Measurements from ENCODE around the gene RXFP1. TPM values are rescaled to one million over a fixed set of nuclear protein-coding genes. Genes with fewer than 3 reads are reported as not detected.

Gene RXFP1
- total RNA-seq, 2 donors from 2014 or later = 0.32 to 0.74 TPM

- 100% methylated on average over 1 of the region's 1 CpG for WGBS
- Histone ChIP-seq H3K36me3 (no peaks in the 10 kb centered on the region), H3K4me1 (replicated peaks) (no peaks in the 10 kb centered on the region), H3K27me3 (replicated peaks; ENCODE audit: insufficient read depth) (no peaks in the 10 kb centered on the region), H3K4me3 (no peak overlapping the region), H3K27ac (no peak overlapping the region), H3K9me3 (no peaks in the 10 kb centered on the region)
- no peak for DNase-seq (ENCODE audit: low spot score)
- intact Hi-C loops (cut with DNase I) = no loop called here
- TF ChIP-seq CTCF (IDR thresholded peaks at IDR 0.05) (no peak), POLR2AphosphoS5 (IDR thresholded peaks at IDR 0.05) (no peak), POLR2A (IDR thresholded peaks at IDR 0.05) (no peak)
These were observed 5.8 kb downstream of the RXFP1 start for GRCh38 chr4:158527516-158527915.

- Histone ChIP-seq H3K9me3 (no peaks in the 10 kb centered on the region), H3K36me3 (no peaks in the 10 kb centered on the region), H3K4me1 (replicated peaks) (no peaks in the 10 kb centered on the region), H3K27ac (no peak overlapping the region), H3K27me3 (replicated peaks; ENCODE audit: insufficient read depth) (no peaks in the 10 kb centered on the region), H3K4me3 (no peak overlapping the region)
- TF ChIP-seq POLR2AphosphoS5 (IDR thresholded peaks at IDR 0.05) (no peak), POLR2A (IDR thresholded peaks at IDR 0.05) (no peak), CTCF (IDR thresholded peaks at IDR 0.05) (no peak)
- no peak for DNase-seq (ENCODE audit: low spot score)
- WGBS = 76% methylated on average over 1 of the region's 1 CpG
- intact Hi-C loops (cut with DNase I) = no loop called here
These were observed 7.8 kb downstream of the RXFP1 start for GRCh38 chr4:158529505-158529904.

GRCh38 chr4:158530381-158530780 lies 8.7 kb downstream of the RXFP1 start:
- no peaks in the 10 kb centered on the region for H3K36me3 ChIP-seq
- 51% methylated on average over 2 of the region's 2 CpGs for WGBS
- H3K4me1 ChIP-seq (replicated peaks) = no peaks in the 10 kb centered on the region
- TF ChIP-seq POLR2AphosphoS5 (IDR thresholded peaks at IDR 0.05) (no peak), CTCF (IDR thresholded peaks at IDR 0.05) (no peak), POLR2A (IDR thresholded peaks at IDR 0.05) (no peak)
- intact Hi-C loops (cut with DNase I) = no loop called here
- DNase-seq (ENCODE audit: low spot score) = no peak
- no peak overlapping the region for H3K27ac ChIP-seq
- no peaks in the 10 kb centered on the region for H3K9me3 ChIP-seq
- H3K27me3 ChIP-seq (replicated peaks; ENCODE audit: insufficient read depth) = no peaks in the 10 kb centered on the region
- no peak overlapping the region for H3K4me3 ChIP-seq

- 82% methylated on average over 6 of the region's 6 CpGs for WGBS
- Histone ChIP-seq H3K4me3 (no peak overlapping the region), H3K27me3 (replicated peaks; ENCODE audit: insufficient read depth) (no peaks in the 10 kb centered on the region), H3K27ac (no peak overlapping the region), H3K36me3 (no peaks in the 10 kb centered on the region), H3K4me1 (replicated peaks) (no peaks in the 10 kb centered on the region), H3K9me3 (no peaks in the 10 kb centered on the region)
- TF ChIP-seq CTCF (IDR thresholded peaks at IDR 0.05) (no peak), POLR2AphosphoS5 (IDR thresholded peaks at IDR 0.05) (no peak), POLR2A (IDR thresholded peaks at IDR 0.05) (no peak)
- intact Hi-C loops (cut with DNase I) = no loop called here
- DNase-seq (ENCODE audit: low spot score) = no peak
These were observed 9.2 kb downstream of the RXFP1 start for GRCh38 chr4:158530898-158531297.

- no peak for DNase-seq (ENCODE audit: low spot score)
- TF ChIP-seq POLR2A (IDR thresholded peaks at IDR 0.05) (no peak), POLR2AphosphoS5 (IDR thresholded peaks at IDR 0.05) (no peak), CTCF (IDR thresholded peaks at IDR 0.05) (no peak)
- Histone ChIP-seq H3K9me3 (no peaks in the 10 kb centered on the region), H3K36me3 (no peaks in the 10 kb centered on the region), H3K27ac (no peak overlapping the region), H3K27me3 (replicated peaks; ENCODE audit: insufficient read depth) (no peaks in the 10 kb centered on the region), H3K4me3 (no peak overlapping the region), H3K4me1 (replicated peaks) (no peaks in the 10 kb centered on the region)
- intact Hi-C loops (cut with DNase I) = no loop called here
- 63% methylated on average over 6 of the region's 6 CpGs for WGBS
These were observed 11.0 kb downstream of the RXFP1 start for GRCh38 chr4:158532556-158533231.

Data from prostate gland (tissue), 2 donors.